ENCODE measurements around the gene HPCAL1. TPM values are rescaled to one million over a fixed set of nuclear protein-coding genes. Genes with fewer than 3 reads are reported as not detected.

HPCAL1 gene
- total RNA-seq, 3 donors from 2014 or later (not counting 1 experiment from before 2014, with no cell fraction given) = 31.1 to 45.2 (median 39.8) TPM

DNA sequence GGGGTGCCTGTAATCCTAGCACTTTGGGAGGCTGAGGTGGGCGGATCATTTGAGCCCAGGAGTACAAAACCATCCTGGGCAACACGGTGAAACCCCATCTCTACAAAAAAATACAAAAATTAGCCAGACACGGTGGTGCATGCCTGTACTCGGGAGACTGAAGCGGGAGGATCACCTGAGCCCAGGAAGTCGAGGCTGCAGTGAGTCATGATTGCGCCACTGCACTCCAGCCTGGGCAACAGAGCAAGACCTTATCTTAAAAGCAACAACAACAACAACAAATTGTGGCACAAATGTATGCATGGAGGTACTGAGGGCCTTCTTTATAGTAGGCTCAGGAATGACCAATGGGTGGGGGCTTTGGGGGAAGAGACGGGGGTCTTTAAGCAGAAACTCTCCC is 38.5 kb downstream of the HPCAL1 start:
- Mint-ChIP-seq H3K4me1 (peaks cover 40 to 58% of the 10 kb centered on the region in 2 donors), H3K36me3 (no peaks in the 10 kb centered on the region), H3K4me3 (no peak overlapping the region)

DNA sequence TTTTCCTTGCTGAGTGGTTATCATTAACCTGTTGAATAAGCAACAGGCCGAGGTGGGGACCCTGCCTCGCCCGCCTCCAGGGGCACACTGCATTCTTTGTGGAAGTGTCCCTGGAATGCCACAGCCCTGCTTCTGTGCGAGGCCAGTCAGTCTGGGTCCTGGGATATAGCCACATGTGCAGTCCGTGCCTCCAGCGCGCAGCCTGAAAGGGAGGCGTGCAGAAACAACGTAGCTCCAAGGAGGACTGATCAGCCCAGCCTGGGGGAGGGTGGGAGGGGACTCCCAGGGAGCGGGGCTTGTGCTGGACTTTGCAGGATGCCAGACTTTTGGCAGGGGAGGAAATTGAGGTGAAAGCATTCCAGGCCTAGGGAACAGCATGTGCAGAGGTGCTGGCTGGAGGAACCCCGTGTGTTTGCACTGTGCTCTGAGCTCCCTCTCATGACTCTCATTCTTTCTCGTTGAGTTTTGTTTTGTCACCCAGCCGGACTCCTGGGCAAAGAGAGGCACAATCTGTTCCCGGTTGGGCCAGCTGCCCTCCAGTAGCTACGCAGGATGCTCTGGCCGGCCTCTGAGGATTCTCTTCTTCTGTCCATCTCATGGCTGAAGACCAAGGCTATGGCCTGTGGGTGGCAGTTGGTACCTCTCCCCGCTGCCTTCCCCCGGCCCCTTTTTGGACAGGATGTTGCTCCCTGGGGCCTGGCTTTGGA is 39.7 kb downstream of the HPCAL1 start:
- no peaks in the 10 kb centered on the region for H3K36me3 ChIP-seq (ENCODE audit: control insufficient read depth, insufficient read depth, low read length)
- TF ChIP-seq, protein P1, sequence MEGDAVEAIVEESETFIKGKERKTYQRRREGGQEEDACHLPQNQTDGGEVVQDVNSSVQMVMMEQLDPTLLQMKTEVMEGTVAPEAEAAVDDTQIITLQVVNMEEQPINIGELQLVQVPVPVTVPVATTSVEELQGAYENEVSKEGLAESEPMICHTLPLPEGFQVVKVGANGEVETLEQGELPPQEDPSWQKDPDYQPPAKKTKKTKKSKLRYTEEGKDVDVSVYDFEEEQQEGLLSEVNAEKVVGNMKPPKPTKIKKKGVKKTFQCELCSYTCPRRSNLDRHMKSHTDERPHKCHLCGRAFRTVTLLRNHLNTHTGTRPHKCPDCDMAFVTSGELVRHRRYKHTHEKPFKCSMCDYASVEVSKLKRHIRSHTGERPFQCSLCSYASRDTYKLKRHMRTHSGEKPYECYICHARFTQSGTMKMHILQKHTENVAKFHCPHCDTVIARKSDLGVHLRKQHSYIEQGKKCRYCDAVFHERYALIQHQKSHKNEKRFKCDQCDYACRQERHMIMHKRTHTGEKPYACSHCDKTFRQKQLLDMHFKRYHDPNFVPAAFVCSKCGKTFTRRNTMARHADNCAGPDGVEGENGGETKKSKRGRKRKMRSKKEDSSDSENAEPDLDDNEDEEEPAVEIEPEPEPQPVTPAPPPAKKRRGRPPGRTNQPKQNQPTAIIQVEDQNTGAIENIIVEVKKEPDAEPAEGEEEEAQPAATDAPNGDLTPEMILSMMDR (IDR thresholded peaks at IDR 0.05) = no peak
- intact Hi-C loops (cut with micrococcal nuclease) = no loop called here
- 95% methylated on average over 18 of the region's 18 CpGs for WGBS (ENCODE audit: insufficient coverage)
- Mint-ChIP-seq H3K9me3 (no peaks in the 10 kb centered on the region), H3K36me3 (no peaks in the 10 kb centered on the region), H3K4me1 (peaks cover 40 to 57% of the 10 kb centered on the region in 2 donors), H3K27ac (no peak overlapping the region), H3K27me3 (ENCODE audit: low read depth in 2 of 2) (no peaks in the 10 kb centered on the region), H3K4me3 (no peak overlapping the region)
- H3K4me3 ChIP-seq (ENCODE audit: low read length) = no peak overlapping the region
- no peak overlapping the region for H3K27ac ChIP-seq (ENCODE audit: low read length)
- ATAC-seq (no peak), DNase-seq (no peak)
- H3K27me3 ChIP-seq (ENCODE audit: control insufficient read depth, insufficient read depth, low read length) = no peaks in the 10 kb centered on the region
- H3K9me3 ChIP-seq (ENCODE audit: control insufficient read depth, insufficient read depth, low read length) = no peaks in the 10 kb centered on the region
- H3K4me1 ChIP-seq (ENCODE audit: control insufficient read depth, insufficient read depth, low read length) = peaks cover 22% of the 10 kb centered on the region

More for the DNA sequence above, 38.5 kb downstream of the HPCAL1 start:
- no peaks in the 10 kb centered on the region for H3K36me3 ChIP-seq (ENCODE audit: control insufficient read depth, insufficient read depth, low read length)
- TF ChIP-seq, protein P1 (IDR thresholded peaks at IDR 0.05) = no peak
- Mint-ChIP-seq H3K27me3 (ENCODE audit: low read depth in 2 of 2) (no peaks in the 10 kb centered on the region), H3K27ac (no peak overlapping the region), H3K9me3 (no peaks in the 10 kb centered on the region)
- peaks cover 17% of the 10 kb centered on the region for H3K4me1 ChIP-seq (ENCODE audit: control insufficient read depth, insufficient read depth, low read length)
- no peak for ATAC-seq
- H3K9me3 ChIP-seq (ENCODE audit: control insufficient read depth, insufficient read depth, low read length) = no peaks in the 10 kb centered on the region
- H3K4me3 ChIP-seq (ENCODE audit: low read length) = no peak overlapping the region
- H3K27me3 ChIP-seq (ENCODE audit: control insufficient read depth, insufficient read depth, low read length) = no peaks in the 10 kb centered on the region
- WGBS (ENCODE audit: insufficient coverage) = 76% methylated on average over 7 of the region's 8 CpGs
- intact Hi-C loops (cut with micrococcal nuclease) = no loop called here
- DNase-seq = no peak
- H3K27ac ChIP-seq (ENCODE audit: low read length) = no peak overlapping the region

GRCh38 chr2:10343191-10343590 is 40.5 kb downstream of the HPCAL1 start:
- TF ChIP-seq, protein P1 (IDR thresholded peaks at IDR 0.05) = no peak
- peaks cover 32 to 49% of the 10 kb centered on the region in 2 donors for H3K4me1 Mint-ChIP-seq
- no peaks in the 10 kb centered on the region for H3K36me3 Mint-ChIP-seq
- intact Hi-C loops (cut with micrococcal nuclease) = no loop called here
- H3K4me1 ChIP-seq (ENCODE audit: control insufficient read depth, insufficient read depth, low read length) = peaks cover 22% of the 10 kb centered on the region
- ATAC-seq (no peak), DNase-seq (no peak)
- H3K36me3 ChIP-seq (ENCODE audit: control insufficient read depth, insufficient read depth, low read length) = no peaks in the 10 kb centered on the region
- WGBS (ENCODE audit: insufficient coverage) = 97% methylated on average over 3 of the region's 3 CpGs
- no peak overlapping the region for H3K4me3 Mint-ChIP-seq
- H3K27me3 ChIP-seq (ENCODE audit: control insufficient read depth, insufficient read depth, low read length) = no peaks in the 10 kb centered on the region
- no peak overlapping the region for H3K4me3 ChIP-seq (ENCODE audit: low read length)
- H3K27ac Mint-ChIP-seq = peak overlapping the region in 1 of 2 donors; percentile 14
- H3K9me3 ChIP-seq (ENCODE audit: control insufficient read depth, insufficient read depth, low read length) = no peaks in the 10 kb centered on the region
- H3K27me3 Mint-ChIP-seq (ENCODE audit: low read depth in 2 of 2) = no peaks in the 10 kb centered on the region
- no peak overlapping the region for H3K27ac ChIP-seq (ENCODE audit: low read length)
- H3K9me3 Mint-ChIP-seq = no peaks in the 10 kb centered on the region

DNA sequence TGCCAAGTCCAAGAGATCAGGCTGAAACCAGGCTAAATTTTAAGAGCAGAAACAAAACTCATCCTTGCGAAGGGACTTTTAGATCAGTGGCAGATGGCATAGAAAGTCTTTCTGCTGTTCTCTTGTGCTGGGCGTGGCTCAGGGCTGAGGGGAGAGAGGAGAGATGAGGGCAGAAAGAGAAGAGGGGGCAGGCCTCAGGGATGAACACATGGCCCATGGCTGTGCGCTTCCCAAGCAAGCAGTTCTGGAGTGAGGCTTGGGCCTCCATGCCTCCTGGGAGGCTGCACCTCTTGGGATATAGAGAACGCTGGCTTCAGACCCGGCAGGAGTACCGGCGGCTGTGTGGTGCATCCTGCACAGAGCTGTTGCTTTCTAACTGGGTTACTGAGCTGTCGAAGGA is 41.0 kb downstream of the HPCAL1 start:
- H3K36me3 ChIP-seq (ENCODE audit: control insufficient read depth, insufficient read depth, low read length) = no peaks in the 10 kb centered on the region
- intact Hi-C loops (cut with micrococcal nuclease) = no loop called here
- no peak overlapping the region for H3K27ac ChIP-seq (ENCODE audit: low read length)
- H3K4me1 Mint-ChIP-seq = peaks cover 28 to 44% of the 10 kb centered on the region in 2 donors
- no peaks in the 10 kb centered on the region for H3K9me3 Mint-ChIP-seq
- no peak overlapping the region for H3K4me3 Mint-ChIP-seq
- no peaks in the 10 kb centered on the region for H3K9me3 ChIP-seq (ENCODE audit: control insufficient read depth, insufficient read depth, low read length)
- DNase-seq (no peak), ATAC-seq (no peak)
- no peaks in the 10 kb centered on the region for H3K27me3 ChIP-seq (ENCODE audit: control insufficient read depth, insufficient read depth, low read length)
- WGBS (ENCODE audit: insufficient coverage) = 95% methylated on average over 8 of the region's 8 CpGs
- peak overlapping the region in 1 of 2 donors; percentile 14 for H3K27ac Mint-ChIP-seq
- TF ChIP-seq, protein P1 (IDR thresholded peaks at IDR 0.05) = no peak
- no peaks in the 10 kb centered on the region for H3K27me3 Mint-ChIP-seq (ENCODE audit: low read depth in 2 of 2)
- peaks cover 22% of the 10 kb centered on the region for H3K4me1 ChIP-seq (ENCODE audit: control insufficient read depth, insufficient read depth, low read length)
- no peak overlapping the region for H3K4me3 ChIP-seq (ENCODE audit: low read length)
- H3K36me3 Mint-ChIP-seq = no peaks in the 10 kb centered on the region
